ENCODE results near the gene SBNO2.

DNA sequence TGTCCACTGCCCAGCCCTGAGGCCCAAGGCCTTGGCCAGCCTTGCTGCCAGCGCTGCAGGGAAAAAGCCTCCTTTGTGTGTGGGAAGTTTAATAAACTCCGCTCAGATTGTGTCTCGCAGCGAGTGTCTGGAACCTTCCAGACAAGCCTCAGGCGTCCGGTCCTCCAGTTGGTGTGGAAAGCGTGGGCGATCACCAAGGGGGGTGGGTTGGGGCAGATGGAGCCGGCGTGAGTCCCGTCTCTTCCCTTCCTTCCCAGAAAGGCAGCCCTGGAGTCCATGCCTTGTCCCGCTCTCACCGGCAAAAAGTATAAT, 36.1 kb upstream of the SBNO2 start:
- TF ChIP-seq ZNF8 (CRISPR knock-in tag; IDR thresholded peaks at IDR 0.05) (no peak), ZFP30 (CRISPR knock-in tag; IDR thresholded peaks at IDR 0.05) (no peak), ZFP3 (CRISPR knock-in tag; IDR thresholded peaks at IDR 0.05) (no peak), PPARA (CRISPR knock-in tag; IDR thresholded peaks at IDR 0.05; ENCODE audit: borderline replicate concordance) (no peak)
